DOHH2 (cell line): ENCODE data around the gene MCFD2.

Source experiments
- H3F3A ChIP-seq: fragments of 200-600 bp; sonication (generic), shearing (Covaris generic); 2 replicates; pipeline ENCODE4 v1.6.0; 2016; ENCODE audit warnings: antibody characterized with exemption, mild to moderate bottlenecking; ENCODE audit not compliant: control insufficient read depth, insufficient read depth
- H3K27ac ChIP-seq: fragments of 200-600 bp; sonication (generic); 2 replicates; pipeline ENCODE4 v1.5.1; 2014; ENCODE audit warnings: low read depth, mild to moderate bottlenecking, low read length, moderate library complexity
- H3K27me3 ChIP-seq: fragments of 200-600 bp; sonication (generic); 2 replicates; pipeline ENCODE4 v1.6.1; 2014; ENCODE audit warnings: mild to moderate bottlenecking, low read length, mixed read lengths; ENCODE audit not compliant: control insufficient read depth
- H3K36me3 ChIP-seq: fragments of 200-600 bp; sonication (generic); 2 replicates; pipeline ENCODE4 v1.6.1; 2014; ENCODE audit warnings: mild to moderate bottlenecking, low read length, moderate library complexity, mixed read lengths; ENCODE audit not compliant: control insufficient read depth
- H3K4me1 ChIP-seq: fragments of 200-600 bp; sonication (generic); 2 replicates; pipeline ENCODE4 v1.6.1; 2014; ENCODE audit warnings: mild to moderate bottlenecking, low read length, mixed read lengths; ENCODE audit not compliant: control insufficient read depth
- H3K4me2 ChIP-seq: fragments of 200-600 bp; sonication (generic); 2 replicates; pipeline ENCODE4 v1.6.0; 2014; ENCODE audit warnings: mild to moderate bottlenecking, low read length, moderate library complexity
- H3K4me3 ChIP-seq: fragments of 200-600 bp; sonication (generic); 2 replicates; pipeline ENCODE4 v1.5.1; 2014; ENCODE audit warnings: mild to moderate bottlenecking, low read length, mixed read lengths
- H3K79me2 ChIP-seq: fragments of 200-600 bp; sonication (generic); 2 replicates; pipeline ENCODE4 v1.6.1; 2014; ENCODE audit warnings: mild to moderate bottlenecking, low read length, mixed read lengths; ENCODE audit not compliant: control insufficient read depth
- H3K9me2 ChIP-seq: fragments of 200-600 bp; sonication (generic); replicated peaks from 2 replicates; pipeline ENCODE4 v1.6.1; 2014; ENCODE audit warnings: mild to moderate bottlenecking, low read length, mixed read lengths; ENCODE audit not compliant: control insufficient read depth
- H3K9me3 ChIP-seq: fragments of 200-600 bp; sonication (generic); 2 replicates; pipeline ENCODE4 v1.6.1; 2014; ENCODE audit warnings: antibody characterized with exemption, low read length, mixed read lengths; ENCODE audit not compliant: control insufficient read depth, insufficient read depth
- H4K20me1 ChIP-seq: fragments of 200-600 bp; sonication (generic); 2 replicates; pipeline ENCODE4 v1.6.0; 2014; ENCODE audit warnings: low read depth, mild to moderate bottlenecking, antibody characterized with exemption, low read length, moderate library complexity; ENCODE audit not compliant: control insufficient read depth, insufficient read depth
- EZH2phosphoT487 ChIP-seq: fragments of 200-600 bp; sonication (generic); IDR thresholded peaks from 2 replicates; pipeline ENCODE4 v1.6.1; 2017; ENCODE audit warnings: borderline replicate concordance, mild to moderate bottlenecking, antibody characterized with exemption, low read length, moderate library complexity, mixed read lengths
- TF ChIP-seq, protein P1 (sequence below): fragments of 200-600 bp; sonication (generic); IDR thresholded peaks from one replicate; pipeline ENCODE4 v1.5.1; 2014; ENCODE audit warnings: antibody characterized with exemption, mild to moderate bottlenecking, low read depth, low read length; ENCODE audit not compliant: poor library complexity, severe bottlenecking

The MCFD2 gene

DNA sequence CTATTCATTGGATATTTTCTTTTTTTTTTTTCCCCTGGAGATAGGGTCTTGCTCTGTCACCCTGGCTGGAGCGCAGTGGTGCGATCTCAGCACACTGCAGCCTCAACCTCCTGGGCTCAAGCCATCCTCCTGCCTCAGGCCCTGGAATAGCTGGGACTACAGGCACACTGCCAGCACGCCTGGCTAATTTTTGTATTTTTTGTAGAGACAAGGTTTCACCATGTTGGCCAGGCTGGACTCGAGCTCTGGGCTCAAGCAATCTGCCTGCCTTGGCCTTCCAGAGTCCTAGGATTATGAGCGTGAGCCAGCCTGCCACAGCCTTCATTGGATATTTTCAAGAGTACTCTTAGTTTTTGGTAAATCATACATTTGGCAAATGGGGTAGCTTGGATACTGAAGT is 9.0 kb upstream of the MCFD2 start:
- Histone ChIP-seq H3F3A (no peaks in the 10 kb centered on the region), H3K4me3 (no peak overlapping the region), H3K36me3 (peaks cover 5% of the 10 kb centered on the region; the same call in 1 of the 2 replicates), H3K79me2 (peaks cover 37% of the 10 kb centered on the region), H3K27ac (no peak overlapping the region), H3K9me3 (peaks cover 12% of the 10 kb centered on the region; the same call in 1 of the 2 replicates), H4K20me1 (no peaks in the 10 kb centered on the region), H3K27me3 (no peaks in the 10 kb centered on the region), H3K4me2 (no peak overlapping the region), H3K4me1 (no peaks in the 10 kb centered on the region), H3K9me2 (no peaks in the 10 kb centered on the region)
- TF ChIP-seq, protein P1, sequence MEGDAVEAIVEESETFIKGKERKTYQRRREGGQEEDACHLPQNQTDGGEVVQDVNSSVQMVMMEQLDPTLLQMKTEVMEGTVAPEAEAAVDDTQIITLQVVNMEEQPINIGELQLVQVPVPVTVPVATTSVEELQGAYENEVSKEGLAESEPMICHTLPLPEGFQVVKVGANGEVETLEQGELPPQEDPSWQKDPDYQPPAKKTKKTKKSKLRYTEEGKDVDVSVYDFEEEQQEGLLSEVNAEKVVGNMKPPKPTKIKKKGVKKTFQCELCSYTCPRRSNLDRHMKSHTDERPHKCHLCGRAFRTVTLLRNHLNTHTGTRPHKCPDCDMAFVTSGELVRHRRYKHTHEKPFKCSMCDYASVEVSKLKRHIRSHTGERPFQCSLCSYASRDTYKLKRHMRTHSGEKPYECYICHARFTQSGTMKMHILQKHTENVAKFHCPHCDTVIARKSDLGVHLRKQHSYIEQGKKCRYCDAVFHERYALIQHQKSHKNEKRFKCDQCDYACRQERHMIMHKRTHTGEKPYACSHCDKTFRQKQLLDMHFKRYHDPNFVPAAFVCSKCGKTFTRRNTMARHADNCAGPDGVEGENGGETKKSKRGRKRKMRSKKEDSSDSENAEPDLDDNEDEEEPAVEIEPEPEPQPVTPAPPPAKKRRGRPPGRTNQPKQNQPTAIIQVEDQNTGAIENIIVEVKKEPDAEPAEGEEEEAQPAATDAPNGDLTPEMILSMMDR = no peak
- no peak for TF ChIP-seq EZH2phosphoT487

DNA sequence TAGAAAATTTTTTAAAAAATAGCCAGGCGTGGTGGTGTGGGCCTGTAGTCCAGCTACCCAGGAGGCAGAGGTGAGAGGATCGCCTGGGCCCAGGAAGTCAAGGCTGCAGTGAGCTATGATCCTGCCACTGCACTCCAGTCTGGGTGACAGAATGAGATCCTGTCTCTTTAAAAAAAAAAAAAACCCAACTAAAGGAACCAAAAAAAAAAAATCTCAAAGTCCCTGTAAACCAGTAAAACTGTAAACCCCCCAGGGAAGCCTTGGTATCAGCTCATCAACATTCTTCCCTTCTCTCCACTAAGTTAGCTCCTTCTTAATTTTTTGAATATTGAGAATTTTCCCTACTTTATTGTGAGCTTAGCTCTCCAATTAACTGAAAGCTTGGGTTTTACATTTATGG is 8.4 kb upstream of the MCFD2 start:
- no peaks in the 10 kb centered on the region for H3K27me3 ChIP-seq
- TF ChIP-seq, protein P1 = no peak
- TF ChIP-seq EZH2phosphoT487 = no peak
- no peaks in the 10 kb centered on the region for H3K4me1 ChIP-seq
- no peak overlapping the region for H3K4me2 ChIP-seq
- no peaks in the 10 kb centered on the region for H3F3A ChIP-seq
- H3K36me3 ChIP-seq = peaks cover 5% of the 10 kb centered on the region; the same call in 1 of the 2 replicates
- H3K9me3 ChIP-seq = peaks cover 12% of the 10 kb centered on the region; the same call in 1 of the 2 replicates
- no peaks in the 10 kb centered on the region for H3K9me2 ChIP-seq
- H3K79me2 ChIP-seq = peaks cover 36% of the 10 kb centered on the region
- no peak overlapping the region for H3K4me3 ChIP-seq
- no peak overlapping the region for H3K27ac ChIP-seq
- H4K20me1 ChIP-seq = no peaks in the 10 kb centered on the region

DNA sequence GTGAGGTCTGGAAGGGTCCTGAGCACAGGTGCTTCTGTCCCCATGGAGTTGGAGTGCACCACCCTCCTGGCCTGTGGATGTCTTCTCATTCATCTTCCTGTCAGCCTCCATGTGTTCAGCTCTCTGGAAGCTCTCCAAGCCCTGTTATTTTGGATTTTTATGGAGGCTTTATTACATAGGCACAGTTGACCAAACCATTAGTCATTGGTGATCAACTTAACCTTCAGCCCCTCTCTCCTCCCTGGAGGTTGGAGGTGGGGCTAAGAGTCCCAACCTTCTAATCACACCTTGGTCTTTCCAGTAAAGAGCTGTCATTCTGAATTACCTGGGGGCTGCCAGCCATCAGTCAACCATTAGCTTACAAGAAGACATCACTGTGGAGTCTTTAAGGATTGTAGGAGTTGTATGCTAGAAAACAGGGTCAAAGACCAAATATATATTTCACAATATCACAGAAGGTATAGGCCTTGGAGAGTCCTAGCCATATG is 7.5 kb upstream of the MCFD2 start:
- H3K4me1 ChIP-seq = peaks cover 8% of the 10 kb centered on the region
- no peaks in the 10 kb centered on the region for H3K9me2 ChIP-seq
- peaks cover 38% of the 10 kb centered on the region for H3K79me2 ChIP-seq
- H3K27ac ChIP-seq = no peak overlapping the region
- no peak overlapping the region for H3K4me2 ChIP-seq
- H3K36me3 ChIP-seq = peaks cover 5% of the 10 kb centered on the region; the same call in 1 of the 2 replicates
- no peak overlapping the region for H3K4me3 ChIP-seq
- peaks cover 12% of the 10 kb centered on the region; the same call in 1 of the 2 replicates for H3K9me3 ChIP-seq
- H3F3A ChIP-seq = peaks cover under 1% of the 10 kb centered on the region; the same call in 1 of the 2 replicates
- no peaks in the 10 kb centered on the region for H4K20me1 ChIP-seq
- TF ChIP-seq EZH2phosphoT487 = no peak
- TF ChIP-seq, protein P1 = no peak
- no peaks in the 10 kb centered on the region for H3K27me3 ChIP-seq
